NCI-H510A treated with DMSO at 0.1 percent for 48 hours (cell line): Measurements from ENCODE around the gene HOXA11.

ENCODE experiments used
- DNase-seq: peaks from one replicate; lab custom pipeline; 2025; lab: John Stamatoyannopoulos, UW

Gene HOXA11

GRCh38 chr7:27205325-27206280 is 20.6 kb upstream of the HOXA11 start:
- peak; percentile 12 for DNase-seq

DNA sequence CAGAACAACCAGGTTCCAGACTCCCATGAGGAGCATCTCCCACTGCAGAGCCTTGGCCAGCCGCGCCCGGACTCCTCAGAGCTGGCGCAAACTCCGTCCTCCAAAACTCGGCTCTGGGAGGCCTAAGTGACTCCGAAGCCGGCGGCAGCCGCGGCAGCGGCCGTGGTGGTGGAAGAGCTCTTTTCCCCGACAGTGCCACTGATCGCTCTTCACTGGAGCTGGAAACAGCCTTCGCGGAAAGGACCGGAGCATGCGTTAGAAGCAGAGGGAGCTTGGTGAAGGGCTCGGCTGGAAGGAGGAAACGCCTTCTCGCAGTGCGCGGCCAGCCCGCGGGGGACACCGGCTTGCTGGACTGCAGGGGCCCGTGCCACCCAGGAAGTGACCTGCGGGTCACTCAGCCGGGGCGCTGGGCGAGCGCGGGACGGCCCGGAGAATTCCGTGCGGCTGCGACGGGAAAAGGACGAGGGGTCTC is 19.9 kb upstream of the HOXA11 start:
- DNase-seq, result peak; percentile 26

GRCh38 chr7:27203964-27204594 is 19.0 kb upstream of the HOXA11 start:
- no peak for DNase-seq

DNA sequence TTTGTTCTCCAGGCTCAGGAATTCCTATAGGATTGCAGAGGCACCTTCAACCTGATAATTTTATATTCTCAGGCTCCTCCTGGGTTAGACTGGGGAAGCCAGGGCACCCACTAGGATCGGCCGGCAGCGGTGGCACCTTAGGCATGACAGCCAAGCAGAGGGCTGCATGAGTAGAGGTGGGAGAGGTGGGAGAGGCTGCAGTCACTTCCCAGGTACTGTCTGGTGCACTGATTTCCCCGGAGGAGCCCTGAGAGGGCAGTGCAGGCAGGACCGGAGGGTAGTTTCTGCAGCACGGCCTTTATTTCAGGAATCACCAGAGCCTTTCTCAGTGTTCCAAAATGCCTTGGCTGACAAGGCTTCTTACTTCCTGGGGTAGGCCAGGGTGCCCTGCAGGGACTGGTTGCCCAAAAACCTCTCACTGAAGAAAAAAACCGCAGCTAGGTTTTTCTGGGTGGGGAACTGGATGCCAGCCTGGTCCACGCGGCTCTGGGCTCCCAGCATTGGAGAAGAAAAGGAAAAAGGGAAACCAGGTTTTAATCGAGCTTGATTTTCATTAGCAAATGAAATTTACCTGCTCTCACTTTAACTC is 18.4 kb upstream of the HOXA11 start:
- DNase-seq, result no peak

GRCh38 chr7:27202862-27203134 is 17.8 kb upstream of the HOXA11 start:
- no peak for DNase-seq

DNA sequence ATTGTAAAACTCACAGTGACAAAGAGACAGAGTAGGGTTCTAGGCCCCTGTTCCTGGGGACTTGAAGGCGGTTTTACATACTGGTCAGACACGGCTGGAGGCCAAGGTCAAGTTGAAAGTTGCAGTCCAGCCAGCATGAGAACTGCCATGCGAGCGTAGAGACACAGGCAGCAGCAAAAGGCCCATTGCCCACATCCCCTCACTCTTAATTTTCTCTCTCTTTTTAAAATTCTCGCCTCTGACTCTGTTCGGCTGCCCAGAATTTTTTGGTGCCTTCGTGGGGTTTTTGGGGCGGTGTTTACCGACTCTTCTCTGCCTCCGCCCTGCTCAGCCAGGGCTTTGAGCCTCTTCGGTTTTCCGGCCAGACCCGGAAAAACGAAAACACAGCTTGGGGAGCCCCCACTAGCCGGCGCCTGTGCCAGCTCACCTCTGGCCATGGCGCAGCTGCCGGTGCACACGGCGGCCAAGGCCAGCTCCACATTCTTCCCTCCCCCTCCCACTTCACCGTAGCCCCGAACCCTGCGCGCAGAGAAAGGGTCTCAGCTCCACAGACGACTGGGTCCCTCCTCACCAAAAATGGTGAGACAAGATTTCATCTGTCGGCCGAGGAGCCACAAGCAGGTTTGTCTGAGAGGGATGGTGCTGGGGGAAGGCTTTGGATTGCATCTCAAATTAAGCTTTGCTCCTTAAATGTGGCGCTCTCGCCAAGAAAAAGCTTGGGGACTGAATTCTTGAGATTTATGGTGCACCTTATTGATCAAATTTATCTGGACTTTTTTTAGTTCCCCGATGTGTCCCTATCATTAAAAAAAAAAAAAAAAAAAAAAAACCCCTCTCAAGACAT is 17.2 kb upstream of the HOXA11 start:
- DNase-seq, result no peak

- no peak for DNase-seq
These were observed 16.6 kb upstream of the HOXA11 start for GRCh38 chr7:27201580-27202017.

- DNase-seq, result no peak
These were observed 15.9 kb upstream of the HOXA11 start for GRCh38 chr7:27200761-27201579.

- DNase-seq, result peak; percentile 47
These were observed 15.1 kb upstream of the HOXA11 start, which contains the start of gene HOXA13 for GRCh38 chr7:27199849-27200760. Gene HOXA13, minus strand, starts transcription at chr7:27200091. Its CDS starts 14 bp downstream, at chr7:27200077.

GRCh38 chr7:27198871-27199801 is 14.1 kb upstream of the HOXA11 start:
- DNase-seq, result peak; percentile 21

DNA sequence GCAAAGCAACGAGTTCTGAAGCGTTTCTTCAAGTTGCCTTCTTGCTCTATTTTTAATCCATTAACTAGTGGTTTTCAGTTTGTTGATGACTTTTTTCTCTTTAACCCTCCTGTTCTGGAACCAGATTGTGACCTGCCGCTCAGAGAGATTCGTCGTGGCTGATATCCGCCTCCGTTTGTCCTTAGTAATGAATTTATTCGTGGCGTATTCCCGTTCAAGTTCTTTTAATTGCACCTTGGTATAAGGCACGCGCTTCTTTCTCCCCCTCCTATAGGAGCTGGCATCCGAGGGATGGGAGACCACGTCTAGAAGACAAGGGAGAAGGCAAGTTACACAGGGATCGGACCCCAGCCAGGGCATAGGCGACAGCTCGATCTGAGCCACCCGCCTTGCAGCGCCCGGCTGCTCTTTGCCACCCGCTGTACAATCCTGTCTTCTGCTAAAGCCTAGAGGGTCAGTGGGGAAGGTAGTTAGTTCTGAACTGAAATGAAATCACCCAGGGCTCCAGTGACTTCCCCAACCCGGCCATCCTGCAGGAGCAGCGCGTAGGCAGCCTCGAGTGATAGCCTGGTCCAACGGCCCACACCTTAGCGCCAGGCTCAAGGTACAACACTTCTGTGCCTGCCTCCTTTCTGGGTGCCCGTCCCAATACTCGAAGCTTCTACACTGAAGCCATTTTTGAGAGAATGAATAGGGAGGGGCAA is 13.3 kb upstream of the HOXA11 start:
- no peak for DNase-seq

GRCh38 chr7:27197137-27198042 is 12.4 kb upstream of the HOXA11 start:
- DNase-seq, result peak; percentile 39

DNA sequence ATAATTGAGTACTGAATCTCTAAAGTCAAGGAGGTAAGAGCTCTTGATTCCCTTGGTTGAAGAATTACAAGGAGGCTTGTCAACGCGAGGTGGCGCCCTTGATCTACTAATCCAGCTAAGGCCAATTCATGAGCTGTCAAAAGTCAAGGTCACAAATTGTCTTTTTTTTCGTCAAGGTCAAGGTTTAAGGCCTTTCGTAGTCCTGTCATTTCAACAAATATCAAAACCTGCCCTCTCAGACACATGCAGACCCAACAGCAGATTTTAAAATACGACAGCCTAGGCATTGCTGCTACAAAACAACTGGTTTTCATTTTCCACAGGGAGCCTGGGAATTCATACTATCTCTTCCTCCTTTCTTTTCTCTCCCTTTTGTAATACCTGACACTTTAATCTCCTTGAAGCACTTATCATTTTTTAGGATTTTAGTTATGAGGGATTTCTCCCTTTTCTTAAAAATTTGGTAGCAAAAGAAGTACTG is 11.3 kb upstream of the HOXA11 start:
- peak; percentile 83 for DNase-seq

DNA sequence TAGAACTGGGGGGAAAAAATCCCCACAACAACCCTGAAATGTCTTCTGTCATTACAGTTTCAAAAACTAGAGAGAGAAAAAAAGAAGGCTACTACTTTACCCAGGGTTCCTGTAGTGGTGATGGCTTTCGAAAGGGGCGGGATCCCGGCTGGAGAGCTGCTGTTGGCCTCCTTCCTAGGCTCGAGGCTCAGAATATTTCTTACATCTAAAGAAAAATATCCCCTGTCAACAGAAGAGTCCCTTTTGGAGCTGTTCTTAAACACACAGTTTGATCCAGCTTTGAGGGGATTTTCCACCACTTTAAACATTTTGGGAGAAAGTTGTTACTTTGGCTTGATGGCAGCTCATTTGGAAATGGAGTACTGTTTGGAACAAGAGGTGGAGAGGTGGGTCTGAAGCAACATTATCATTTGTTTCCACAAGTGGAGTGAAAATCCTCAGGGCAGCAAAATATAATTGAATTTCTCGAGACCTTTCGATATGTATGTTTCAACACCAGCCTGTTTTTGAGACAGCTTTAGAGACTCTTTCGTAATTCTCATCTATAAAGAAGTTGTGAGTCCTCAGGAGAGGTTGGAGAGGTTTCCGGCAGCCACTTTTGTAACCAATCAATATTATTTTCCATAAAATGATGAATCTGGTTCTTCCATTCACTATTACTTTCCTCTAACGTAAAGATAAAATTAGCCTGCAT is 9.8 kb upstream of the HOXA11 start:
- no peak for DNase-seq

- DNase-seq, result no peak
These were observed 8.9 kb upstream of the HOXA11 start for GRCh38 chr7:27194002-27194352.

DNA sequence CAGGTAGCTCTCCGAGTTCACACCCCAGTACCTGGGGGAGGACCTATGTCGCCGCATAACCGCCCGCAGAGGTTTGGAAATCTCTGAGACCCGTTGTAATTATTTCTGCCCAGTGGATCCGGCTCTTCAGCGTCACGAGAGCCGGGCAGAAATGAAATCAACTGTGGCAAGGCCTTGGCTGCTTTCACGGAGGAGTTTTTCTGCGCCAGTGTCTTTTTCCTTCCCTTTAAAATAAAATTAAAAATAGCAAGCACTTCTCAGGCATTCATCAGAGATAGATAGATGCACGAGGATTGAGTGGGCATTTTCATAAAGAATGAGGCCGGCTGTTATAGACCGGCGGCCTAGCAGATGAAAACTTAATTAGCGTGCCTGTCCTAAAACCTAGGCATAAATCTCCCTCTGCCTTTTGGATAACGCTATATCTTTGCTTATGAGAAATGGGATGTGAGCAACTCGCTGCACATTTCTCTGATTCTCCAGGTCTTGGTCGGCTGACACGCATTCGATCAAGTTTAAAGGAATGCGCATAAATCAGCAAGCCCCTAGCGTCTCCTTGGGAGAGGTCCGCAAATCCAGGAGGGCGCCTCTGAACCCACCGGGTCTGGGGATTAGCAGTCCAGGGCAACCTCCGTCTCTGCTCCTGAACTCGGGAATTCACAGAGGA is 8.4 kb upstream of the HOXA11 start:
- DNase-seq, result no peak
